ENCODE measurements around the gene SFT2D3. TPM values are rescaled to one million over a fixed set of nuclear protein-coding genes. Genes with fewer than 3 reads are reported as not detected.

SFT2D3 gene
- total RNA-seq, 1 experiment from 2014 or later = 3.1 TPM

GRCh38 chr2:127671557-127672302, 29.6 kb upstream of the SFT2D3 start:
- POLR2A ChIA-PET = no interaction called here

More at GRCh38 chr2:127671557-127672302, 29.6 kb upstream of the SFT2D3 start:
- ATAC-seq (no peak), DNase-seq (ENCODE audit: low read depth, low spot score) (no peak)
- H3K4me1 ChIP-seq (ENCODE audit: control insufficient read depth in 1 of 2, insufficient read depth in 2 of 2, low read length in 2 of 2) = peaks cover 0 to 15% of the 10 kb centered on the region in 2 experiments; a peak in 2 of 4 replicates
- H3K9me2 ChIP-seq (ENCODE audit: insufficient read depth) = no peaks in the 10 kb centered on the region
- BruUV-seq (replicated peaks) = no TSS peak
- TF ChIP-seq ATF3 (IDR thresholded peaks at IDR 0.05) (no peak), EZH2phosphoT487 (IDR thresholded peaks at IDR 0.05; ENCODE audit: borderline replicate concordance) (no peak), RAD21 (IDR thresholded peaks at IDR 0.05; ENCODE audit: low read depth) (no peak), EZH2 (IDR thresholded peaks at IDR 0.05) (no peak), TCF7L2 (IDR thresholded peaks at IDR 0.05; ENCODE audit: borderline replicate concordance, extremely low read depth, insufficient read depth, insufficient read length) (no peak), CBX3 (IDR thresholded peaks at IDR 0.05; ENCODE audit: low read depth) (no peak), REST (IDR thresholded peaks at IDR 0.05; ENCODE audit: low read depth) (no peak), CTCF (IDR thresholded peaks at IDR 0.05 in 2 of 3, conservative IDR thresholded peaks at IDR 0.05 in 1 of 3; ENCODE audit: borderline replicate concordance in 1 of 3, insufficient read depth in 1 of 3, low read depth in 2 of 3, low read length in 2 of 3) (no peak), EGR1 (IDR thresholded peaks at IDR 0.05; ENCODE audit: low read depth) (no peak), ZFX (IDR thresholded peaks at IDR 0.05) (no peak), SP1 (IDR thresholded peaks at IDR 0.05; ENCODE audit: low read depth) (no peak), CEBPB (IDR thresholded peaks at IDR 0.05; ENCODE audit: low read depth) (no peak), POLR2A (IDR thresholded peaks at IDR 0.05; ENCODE audit: borderline replicate concordance, extremely low read depth, insufficient read depth, insufficient read length) (no peak), YY1 (IDR thresholded peaks at IDR 0.05; ENCODE audit: extremely low read depth, insufficient replicate concordance, low read depth, low read length) (no peak), FOSL1 (IDR thresholded peaks at IDR 0.05; ENCODE audit: low read depth) (no peak), SIN3A (IDR thresholded peaks at IDR 0.05; ENCODE audit: low read depth) (no peak), POLR2AphosphoS5 (IDR thresholded peaks at IDR 0.05; ENCODE audit: low read depth, low read length) (no peak)
- TF ChIP-seq, protein P1, sequence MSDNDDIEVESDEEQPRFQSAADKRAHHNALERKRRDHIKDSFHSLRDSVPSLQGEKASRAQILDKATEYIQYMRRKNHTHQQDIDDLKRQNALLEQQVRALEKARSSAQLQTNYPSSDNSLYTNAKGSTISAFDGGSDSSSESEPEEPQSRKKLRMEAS (IDR thresholded peaks at IDR 0.05) = no peak
- TF ChIP-seq, protein P2, sequence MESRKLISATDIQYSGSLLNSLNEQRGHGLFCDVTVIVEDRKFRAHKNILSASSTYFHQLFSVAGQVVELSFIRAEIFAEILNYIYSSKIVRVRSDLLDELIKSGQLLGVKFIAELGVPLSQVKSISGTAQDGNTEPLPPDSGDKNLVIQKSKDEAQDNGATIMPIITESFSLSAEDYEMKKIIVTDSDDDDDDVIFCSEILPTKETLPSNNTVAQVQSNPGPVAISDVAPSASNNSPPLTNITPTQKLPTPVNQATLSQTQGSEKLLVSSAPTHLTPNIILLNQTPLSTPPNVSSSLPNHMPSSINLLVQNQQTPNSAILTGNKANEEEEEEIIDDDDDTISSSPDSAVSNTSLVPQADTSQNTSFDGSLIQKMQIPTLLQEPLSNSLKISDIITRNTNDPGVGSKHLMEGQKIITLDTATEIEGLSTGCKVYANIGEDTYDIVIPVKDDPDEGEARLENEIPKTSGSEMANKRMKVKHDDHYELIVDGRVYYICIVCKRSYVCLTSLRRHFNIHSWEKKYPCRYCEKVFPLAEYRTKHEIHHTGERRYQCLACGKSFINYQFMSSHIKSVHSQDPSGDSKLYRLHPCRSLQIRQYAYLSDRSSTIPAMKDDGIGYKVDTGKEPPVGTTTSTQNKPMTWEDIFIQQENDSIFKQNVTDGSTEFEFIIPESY (IDR thresholded peaks at IDR 0.05; ENCODE audit: extremely low read depth, insufficient replicate concordance, low read length) = no peak
- H3K27ac ChIP-seq (ENCODE audit: low read depth, low read length) = no peak overlapping the region
- H3K9ac ChIP-seq (ENCODE audit: low read length) = no peak overlapping the region
- intact Hi-C loops (cut with micrococcal nuclease) = loop anchor here (10.0 kb wide), 1 partner anchor 477 kb away; no protein-coding TSS in a partner anchor
- no peaks in the 10 kb centered on the region for H4K20me1 ChIP-seq (ENCODE audit: insufficient read depth)
- H3K4me3 ChIP-seq (replicated peaks in 1 of 2; ENCODE audit: low read depth in 1 of 2, low read length in 2 of 2) = no peak overlapping the region
- no peaks in the 10 kb centered on the region for H3K9me3 ChIP-seq (ENCODE audit: control insufficient read depth in 1 of 2, insufficient read depth in 1 of 2, low read depth in 1 of 2, low read length in 2 of 2)
- RAD21 ChIA-PET (ENCODE audit: low non-redundant PET in 1 of 2, low total read pairs in 2 of 2, uncharacterized antibody in 2 of 2, unreplicated experiment in 2 of 2) = no interaction called here
- CTCF ChIA-PET = interaction anchor here (1.3 kb wide), 1 partner anchor 22 kb away, joined by 3 read pairs; no protein-coding TSS in a partner anchor
- no peak overlapping the region for H3K4me2 ChIP-seq (ENCODE audit: low read length)
- no peak overlapping the region for H2AFZ ChIP-seq (ENCODE audit: low read depth, low read length, poor library complexity, severe bottlenecking)
- no peaks in the 10 kb centered on the region for H3K79me2 ChIP-seq (ENCODE audit: insufficient read depth, low read length)
- no peaks in the 10 kb centered on the region for H3K36me3 ChIP-seq (ENCODE audit: control insufficient read depth in 1 of 2, insufficient read depth in 2 of 2, low read length in 2 of 2)
- H3K27me3 ChIP-seq (ENCODE audit: insufficient read depth, low read length) = peaks cover 7% of the 10 kb centered on the region; the same call in 1 of the 2 replicates

All from HCT116 (cell line).